ENCODE results near the gene DCTD.

GRCh38 chr4:182927505-182927904 is 10.3 kb upstream of the DCTD start:
- no peak for TF ChIP-seq EZH2 (IDR thresholded peaks at IDR 0.05; ENCODE audit: insufficient read depth, poor library complexity, severe bottlenecking)
- TF ChIP-seq EZH2phosphoT487 (IDR thresholded peaks at IDR 0.05; ENCODE audit: insufficient read depth, low read depth), result no peak
